Measurements from ENCODE around the gene PAX8. TPM values are rescaled to one million over a fixed set of nuclear protein-coding genes. Genes with fewer than 3 reads are reported as not detected.

The PAX8 gene
- total and polyA plus RNA-seq, 5 donors from 2014 or later: 0.24 to 1.8 (median 0.48) TPM; not detected in 1

DNA sequence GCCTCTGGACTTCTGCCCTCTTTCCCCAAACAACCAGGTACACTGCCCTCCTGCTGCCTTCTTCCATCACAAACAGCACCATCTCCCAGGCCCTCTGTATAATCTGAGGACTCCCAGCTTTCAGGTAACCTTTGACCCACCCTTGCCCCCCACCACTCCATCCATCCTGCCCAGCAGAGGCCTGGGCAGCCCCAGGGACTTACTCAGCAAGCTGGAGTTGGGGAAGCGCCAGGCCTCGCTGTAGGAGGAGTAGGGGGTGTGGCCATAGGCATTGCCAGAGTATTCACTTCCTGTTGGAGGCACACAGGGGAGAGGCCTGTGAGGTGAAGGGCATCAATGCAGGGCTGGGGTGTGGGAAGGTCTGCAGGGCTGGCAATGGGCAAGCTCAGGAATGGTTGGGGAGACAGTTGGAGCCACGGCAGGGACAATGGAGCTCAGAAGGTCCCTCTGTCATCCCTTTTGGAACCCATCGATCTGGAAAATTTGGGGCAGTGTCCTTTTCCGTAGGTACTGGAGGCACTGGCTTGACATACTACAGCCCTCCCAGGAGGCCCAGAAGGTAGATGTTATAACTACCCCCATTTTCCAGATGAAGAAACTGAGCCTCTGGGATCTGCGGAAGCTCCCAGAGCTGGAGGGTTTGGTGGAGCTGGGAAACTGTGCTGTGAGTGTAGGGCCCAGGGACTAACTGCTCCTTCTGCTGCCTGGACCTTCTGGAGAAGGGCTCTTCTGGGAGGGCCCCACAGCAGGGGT, 58.7 kb downstream of the PAX8 start:
- H3K36me3 Mint-ChIP-seq: no peaks in the 10 kb centered on the region
- Histone ChIP-seq H3K36me3 (ENCODE audit: control insufficient read depth, insufficient read depth, low read length) (no peaks in the 10 kb centered on the region), H3K4me3 (ENCODE audit: low read depth, low read length) (no peak overlapping the region), H3K27me3 (ENCODE audit: control insufficient read depth, insufficient read depth, low read length) (no peaks in the 10 kb centered on the region), H3K9me3 (ENCODE audit: control insufficient read depth in 2 of 2, low read length in 2 of 2) (no peaks in the 10 kb centered on the region), H3K4me1 (ENCODE audit: control insufficient read depth, insufficient read depth, low read length, poor library complexity, severe bottlenecking) (no peaks in the 10 kb centered on the region), H3K27ac (ENCODE audit: insufficient read depth, low read length, poor library complexity, severe bottlenecking) (no peak overlapping the region)
- H3K9me3 Mint-ChIP-seq: peaks cover 0 to 1% (median 0%) of the 10 kb centered on the region in 7 donors
- H3K27ac Mint-ChIP-seq: no peak overlapping the region
- no peaks in the 10 kb centered on the region for H3K27me3 Mint-ChIP-seq
- peaks cover 0 to 8% (median 0%) of the 10 kb centered on the region in 4 donors for H3K4me1 Mint-ChIP-seq
- ATAC-seq (ENCODE audit: low read depth in 2 of 2) (peak in 1 of 2 donors; percentile 40), DNase-seq (no peak)
- H3K4me3 Mint-ChIP-seq: no peak overlapping the region

DNA sequence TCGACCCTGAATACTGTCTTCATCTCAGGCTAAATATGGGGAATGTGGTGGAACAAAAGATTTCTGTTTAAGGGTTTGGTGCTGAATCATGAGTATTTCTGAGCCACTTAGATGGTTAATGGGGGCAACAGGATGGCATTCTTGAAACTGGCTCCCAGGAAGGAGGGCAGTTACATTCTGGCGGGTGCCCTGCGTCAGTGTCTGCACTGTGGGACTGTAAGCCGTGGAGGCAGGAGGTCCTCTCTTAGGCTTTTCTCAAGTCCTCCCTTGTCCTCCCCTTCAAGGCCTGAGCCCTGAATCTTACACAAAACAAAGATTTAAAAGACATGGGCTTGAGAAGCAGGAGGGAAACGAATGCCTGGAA, 59.2 kb downstream of the PAX8 start:
- DNase-seq (no peak), ATAC-seq (ENCODE audit: low read depth in 2 of 2) (no peak)
- Histone ChIP-seq H3K36me3 (ENCODE audit: control insufficient read depth, insufficient read depth, low read length) (no peaks in the 10 kb centered on the region), H3K27me3 (ENCODE audit: control insufficient read depth, insufficient read depth, low read length) (no peaks in the 10 kb centered on the region), H3K27ac (ENCODE audit: insufficient read depth, low read length, poor library complexity, severe bottlenecking) (no peak overlapping the region), H3K4me3 (ENCODE audit: low read depth, low read length) (no peak overlapping the region), H3K9me3 (ENCODE audit: control insufficient read depth in 2 of 2, low read length in 2 of 2) (no peaks in the 10 kb centered on the region), H3K4me1 (ENCODE audit: control insufficient read depth, insufficient read depth, low read length, poor library complexity, severe bottlenecking) (no peaks in the 10 kb centered on the region)
- Mint-ChIP-seq H3K4me1 (peaks cover 0 to 8% (median 0%) of the 10 kb centered on the region in 4 donors), H3K4me3 (no peak overlapping the region), H3K9me3 (peaks cover 0 to 1% (median 0%) of the 10 kb centered on the region in 7 donors), H3K27me3 (no peaks in the 10 kb centered on the region), H3K36me3 (no peaks in the 10 kb centered on the region), H3K27ac (peak overlapping the region in 1 of 3 donors; percentile 6)

DNA sequence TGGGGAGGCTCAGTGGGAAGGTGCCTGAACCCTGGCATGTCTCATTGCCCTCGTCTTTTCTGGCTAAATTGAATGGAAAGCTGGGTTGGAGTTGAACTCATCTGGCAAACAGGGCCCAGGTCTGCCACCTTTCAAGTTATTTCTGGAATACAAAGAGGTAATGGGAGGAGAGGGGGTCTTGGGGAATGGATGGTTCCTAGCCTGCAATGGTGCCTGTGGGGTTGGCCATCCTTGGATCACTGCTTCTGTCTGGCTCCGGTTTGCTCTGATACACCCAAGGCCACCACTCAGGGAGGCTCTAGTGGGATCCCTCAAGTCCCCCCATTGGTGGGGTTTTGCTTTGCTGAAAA, 59.7 kb downstream of the PAX8 start:
- DNase-seq: no peak
- no peaks in the 10 kb centered on the region for H3K27me3 ChIP-seq (ENCODE audit: control insufficient read depth, insufficient read depth, low read length)
- Mint-ChIP-seq H3K9me3 (peaks cover 0 to 2% (median 0%) of the 10 kb centered on the region in 7 donors), H3K27me3 (no peaks in the 10 kb centered on the region), H3K27ac (no peak overlapping the region), H3K36me3 (no peaks in the 10 kb centered on the region), H3K4me1 (peaks cover 0 to 8% (median 0%) of the 10 kb centered on the region in 4 donors), H3K4me3 (no peak overlapping the region)
- no peaks in the 10 kb centered on the region for H3K36me3 ChIP-seq (ENCODE audit: control insufficient read depth, insufficient read depth, low read length)
- H3K9me3 ChIP-seq (ENCODE audit: control insufficient read depth in 2 of 2, low read length in 2 of 2): no peaks in the 10 kb centered on the region
- no peak overlapping the region for H3K27ac ChIP-seq (ENCODE audit: insufficient read depth, low read length, poor library complexity, severe bottlenecking)
- ATAC-seq (ENCODE audit: low read depth in 2 of 2): no peak
- no peaks in the 10 kb centered on the region for H3K4me1 ChIP-seq (ENCODE audit: control insufficient read depth, insufficient read depth, low read length, poor library complexity, severe bottlenecking)
- H3K4me3 ChIP-seq (ENCODE audit: low read depth, low read length): no peak overlapping the region

DNA sequence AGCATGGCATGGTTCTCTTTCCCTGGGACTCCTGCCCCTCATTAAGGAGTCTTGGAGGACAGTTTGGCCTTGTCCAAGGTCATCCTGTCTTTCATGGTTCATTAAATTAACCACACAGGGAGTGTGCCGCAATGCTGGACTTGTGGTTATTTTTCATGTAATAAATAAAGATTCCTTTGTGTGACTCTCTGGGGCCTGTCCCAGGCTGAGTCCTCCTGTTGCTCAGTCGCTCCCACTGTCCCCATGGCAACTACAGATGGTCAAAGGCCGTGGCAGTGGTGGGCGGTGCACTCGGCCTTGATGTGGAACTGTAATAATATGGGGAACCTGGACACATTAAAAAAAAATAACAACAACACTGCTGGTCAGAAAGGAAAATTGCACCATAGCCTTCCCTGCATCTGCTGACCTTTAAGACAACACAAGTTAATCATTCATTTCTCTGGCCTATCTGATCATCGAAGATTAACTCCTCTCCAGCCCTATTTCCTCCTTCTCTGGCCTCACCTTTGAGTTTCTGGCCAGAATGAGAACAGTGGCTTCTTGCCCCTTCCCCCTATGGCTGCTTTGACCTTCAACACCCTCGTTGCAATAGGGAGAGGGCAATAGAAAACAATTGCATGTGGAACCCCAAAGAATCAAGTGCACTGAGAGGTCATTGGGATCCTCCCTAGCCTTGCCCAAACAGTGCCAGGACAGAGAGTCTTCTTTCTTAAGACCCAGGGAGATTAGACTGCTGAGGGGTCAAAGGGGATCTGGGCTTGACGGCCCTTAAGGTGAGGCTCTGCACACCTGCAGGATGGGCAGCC, 60.2 kb downstream of the PAX8 start:
- Mint-ChIP-seq H3K27ac (no peak overlapping the region), H3K9me3 (peaks cover 0 to 2% (median 0%) of the 10 kb centered on the region in 7 donors), H3K4me1 (peaks cover 0 to 8% (median 0%) of the 10 kb centered on the region in 4 donors), H3K36me3 (no peaks in the 10 kb centered on the region), H3K4me3 (no peak overlapping the region), H3K27me3 (no peaks in the 10 kb centered on the region)
- H3K36me3 ChIP-seq (ENCODE audit: control insufficient read depth, insufficient read depth, low read length): no peaks in the 10 kb centered on the region
- H3K4me3 ChIP-seq (ENCODE audit: low read depth, low read length): no peak overlapping the region
- DNase-seq (no peak), ATAC-seq (ENCODE audit: low read depth in 2 of 2) (no peak)
- no peaks in the 10 kb centered on the region for H3K9me3 ChIP-seq (ENCODE audit: control insufficient read depth in 2 of 2, low read length in 2 of 2)
- no peaks in the 10 kb centered on the region for H3K27me3 ChIP-seq (ENCODE audit: control insufficient read depth, insufficient read depth, low read length)
- no peak overlapping the region for H3K27ac ChIP-seq (ENCODE audit: insufficient read depth, low read length, poor library complexity, severe bottlenecking)
- no peaks in the 10 kb centered on the region for H3K4me1 ChIP-seq (ENCODE audit: control insufficient read depth, insufficient read depth, low read length, poor library complexity, severe bottlenecking)

DNA sequence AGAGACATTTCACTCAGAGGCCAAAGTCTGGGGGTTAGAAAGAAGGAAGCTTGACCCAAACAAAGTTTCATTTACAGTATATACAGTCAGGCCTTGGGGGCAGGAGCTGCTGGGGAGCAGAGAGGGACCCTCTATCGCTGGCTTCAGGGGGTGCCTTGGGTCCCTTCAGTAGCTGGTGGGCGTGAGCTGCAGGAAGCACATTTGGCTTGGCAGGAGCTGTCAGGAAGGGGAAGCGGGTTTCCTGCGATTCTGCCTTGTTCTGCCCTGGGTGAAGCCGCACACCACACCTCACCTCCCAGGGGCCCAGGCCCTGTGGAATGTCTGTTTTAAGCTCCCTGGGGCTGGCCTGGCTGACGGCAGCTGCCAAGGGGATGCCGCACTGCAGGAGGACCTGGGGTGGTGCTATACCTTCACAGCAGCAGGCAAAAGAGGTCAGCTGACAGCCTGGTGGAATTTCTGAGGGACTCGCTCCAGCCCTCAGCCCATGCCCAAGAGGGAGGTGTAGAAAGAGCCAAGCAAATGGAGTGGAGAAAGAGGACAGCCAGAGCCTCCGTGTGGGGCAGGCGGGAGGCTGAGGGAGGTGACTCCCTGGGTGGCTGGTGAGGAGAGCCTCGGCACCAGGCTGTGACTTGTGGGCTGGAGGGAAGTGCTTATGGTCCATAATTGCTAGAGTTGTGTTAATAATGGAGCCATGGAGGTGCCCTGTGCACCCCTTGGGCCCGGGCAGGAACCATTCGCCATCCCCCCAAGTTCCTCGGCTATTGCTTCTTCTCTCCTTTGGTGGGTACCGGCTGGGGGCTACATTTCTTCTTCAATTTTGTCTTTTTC, 61.1 kb downstream of the PAX8 start:
- no peak overlapping the region for H3K27ac ChIP-seq (ENCODE audit: insufficient read depth, low read length, poor library complexity, severe bottlenecking)
- no peaks in the 10 kb centered on the region for H3K9me3 ChIP-seq (ENCODE audit: control insufficient read depth in 2 of 2, low read length in 2 of 2)
- H3K4me3 ChIP-seq (ENCODE audit: low read depth, low read length): no peak overlapping the region
- Mint-ChIP-seq H3K27ac (no peak overlapping the region), H3K27me3 (no peaks in the 10 kb centered on the region), H3K9me3 (peaks cover 0 to 2% (median 0%) of the 10 kb centered on the region in 7 donors), H3K36me3 (no peaks in the 10 kb centered on the region), H3K4me3 (no peak overlapping the region), H3K4me1 (peaks cover 0 to 8% (median 0%) of the 10 kb centered on the region in 4 donors)
- no peaks in the 10 kb centered on the region for H3K4me1 ChIP-seq (ENCODE audit: control insufficient read depth, insufficient read depth, low read length, poor library complexity, severe bottlenecking)
- no peak for ATAC-seq (ENCODE audit: low read depth in 2 of 2)
- no peaks in the 10 kb centered on the region for H3K27me3 ChIP-seq (ENCODE audit: control insufficient read depth, insufficient read depth, low read length)
- no peaks in the 10 kb centered on the region for H3K36me3 ChIP-seq (ENCODE audit: control insufficient read depth, insufficient read depth, low read length)
- DNase-seq: no peak

DNA sequence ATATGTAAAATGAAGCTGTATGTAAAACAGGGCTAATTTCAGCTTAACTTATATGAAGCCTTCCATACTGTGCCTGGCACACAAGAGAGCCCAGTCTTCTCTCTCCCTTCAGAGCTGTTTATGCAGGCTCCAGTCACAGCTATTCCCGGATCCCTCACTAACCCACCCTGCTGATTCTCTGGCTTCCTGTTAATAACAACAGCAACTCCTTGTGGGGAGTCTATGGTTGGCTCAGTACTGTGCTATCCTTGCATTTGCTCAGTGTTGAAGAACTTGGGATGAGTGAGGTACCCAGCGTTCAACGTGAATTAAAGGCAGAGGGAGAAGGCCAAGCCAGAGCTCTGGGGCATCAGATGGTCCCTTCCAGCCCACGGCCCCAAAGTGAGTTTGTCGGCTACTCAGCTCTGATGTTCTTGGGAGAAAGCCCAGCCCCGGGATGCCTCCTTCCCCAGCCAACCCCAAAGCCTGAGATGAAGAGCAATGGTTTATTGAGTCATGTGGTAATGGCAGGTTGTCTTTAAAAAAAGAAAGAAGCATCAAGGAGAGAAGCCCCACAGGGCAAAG, 61.7 kb downstream of the PAX8 start:
- H3K27ac Mint-ChIP-seq: no peak overlapping the region
- H3K4me3 ChIP-seq (ENCODE audit: low read depth, low read length): no peak overlapping the region
- no peak overlapping the region for H3K4me3 Mint-ChIP-seq
- no peaks in the 10 kb centered on the region for H3K36me3 ChIP-seq (ENCODE audit: control insufficient read depth, insufficient read depth, low read length)
- H3K4me1 ChIP-seq (ENCODE audit: control insufficient read depth, insufficient read depth, low read length, poor library complexity, severe bottlenecking): no peaks in the 10 kb centered on the region
- H3K27me3 Mint-ChIP-seq: no peaks in the 10 kb centered on the region
- peaks cover 0 to 8% (median 0%) of the 10 kb centered on the region in 4 donors for H3K4me1 Mint-ChIP-seq
- ATAC-seq (ENCODE audit: low read depth in 2 of 2) (no peak), DNase-seq (no peak)
- H3K9me3 Mint-ChIP-seq: peaks cover 0 to 2% (median 0%) of the 10 kb centered on the region in 7 donors
- H3K36me3 Mint-ChIP-seq: no peaks in the 10 kb centered on the region
- no peaks in the 10 kb centered on the region for H3K27me3 ChIP-seq (ENCODE audit: control insufficient read depth, insufficient read depth, low read length)
- H3K9me3 ChIP-seq (ENCODE audit: control insufficient read depth in 2 of 2, low read length in 2 of 2): no peaks in the 10 kb centered on the region
- no peak overlapping the region for H3K27ac ChIP-seq (ENCODE audit: insufficient read depth, low read length, poor library complexity, severe bottlenecking)

DNA sequence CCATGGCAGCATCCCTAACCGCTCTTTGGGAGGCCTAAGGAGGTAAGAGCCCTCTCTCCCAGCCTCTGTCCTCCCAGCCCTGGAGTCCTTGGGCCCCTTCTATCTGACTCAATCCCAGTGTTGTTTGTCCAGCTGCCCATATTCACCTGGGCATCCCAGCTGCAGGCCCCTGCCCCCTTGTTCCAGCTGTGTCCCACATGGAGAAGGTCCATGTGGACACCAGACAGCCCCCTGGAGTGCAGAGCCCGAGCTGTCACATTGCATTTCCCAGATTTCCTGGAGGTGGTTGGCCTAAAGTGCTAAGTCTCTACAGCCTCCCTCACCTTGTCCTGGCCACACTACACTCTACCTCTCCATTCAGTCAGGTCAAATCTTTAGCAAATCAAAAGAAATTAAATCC, 62.4 kb downstream of the PAX8 start:
- Mint-ChIP-seq H3K27me3 (no peaks in the 10 kb centered on the region), H3K36me3 (no peaks in the 10 kb centered on the region), H3K4me3 (no peak overlapping the region), H3K4me1 (peaks cover 0 to 8% (median 0%) of the 10 kb centered on the region in 4 donors), H3K27ac (no peak overlapping the region), H3K9me3 (peaks cover 0 to 2% (median 0%) of the 10 kb centered on the region in 7 donors)
- DNase-seq: no peak
- Histone ChIP-seq H3K36me3 (ENCODE audit: control insufficient read depth, insufficient read depth, low read length) (no peaks in the 10 kb centered on the region), H3K27me3 (ENCODE audit: control insufficient read depth, insufficient read depth, low read length) (no peaks in the 10 kb centered on the region), H3K27ac (ENCODE audit: insufficient read depth, low read length, poor library complexity, severe bottlenecking) (no peak overlapping the region), H3K4me1 (ENCODE audit: control insufficient read depth, insufficient read depth, low read length, poor library complexity, severe bottlenecking) (no peaks in the 10 kb centered on the region), H3K4me3 (ENCODE audit: low read depth, low read length) (no peak overlapping the region), H3K9me3 (ENCODE audit: control insufficient read depth in 2 of 2, low read length in 2 of 2) (no peaks in the 10 kb centered on the region)
- no peak for ATAC-seq (ENCODE audit: low read depth in 2 of 2)
